RWPE2 (cell line): ENCODE results near the gene PLA2G2F.

ENCODE experiments used
- ATAC-seq: fragments of 200-7000 bp; cut with Tn5 transposase; 3 replicates; pipeline ENCODE4 v1.9.1; 2021; ENCODE audit warnings: low read depth
- DNase-seq: peaks from one replicate; pipeline ENCODE4 v3.0.0-alpha.2; 2020; ENCODE audit warnings: low spot score
- H3K27ac ChIP-seq: fragments of 450-650 bp; 2 replicates; pipeline ENCODE4 v1.5.1; 2017; ENCODE audit warnings: mild to moderate bottlenecking; ENCODE audit not compliant: poor library complexity, severe bottlenecking
- H3K27me3 ChIP-seq: fragments of 250-450 bp; sonication (Bioruptor Pico); 2 replicates; pipeline ENCODE4 v1.5.1; 2021; ENCODE audit warnings: mild to moderate bottlenecking, moderate library complexity; ENCODE audit not compliant: insufficient read depth, poor library complexity, severe bottlenecking
- H3K36me3 ChIP-seq: fragments of 250-450 bp; sonication (Bioruptor Pico); 2 replicates; pipeline ENCODE4 v1.5.1; 2020; ENCODE audit warnings: low read depth, mild to moderate bottlenecking, moderate library complexity
- H3K4me1 ChIP-seq: fragments of 250-450 bp; sonication (Bioruptor Pico); 2 replicates; pipeline ENCODE4 v1.5.1; 2021; ENCODE audit warnings: mild to moderate bottlenecking, moderate library complexity; ENCODE audit not compliant: insufficient read depth, poor library complexity, severe bottlenecking
- H3K4me3 ChIP-seq: fragments of 250-450 bp; sonication (Bioruptor Pico); 2 replicates; pipeline ENCODE4 v1.5.1; 2021; ENCODE audit warnings: mild to moderate bottlenecking, moderate library complexity; ENCODE audit not compliant: severe bottlenecking
- H3K9me3 ChIP-seq: fragments of 250-450 bp; sonication (Bioruptor Pico); 2 replicates; pipeline ENCODE4 v1.5.1; 2021; ENCODE audit warnings: mild to moderate bottlenecking, moderate library complexity; ENCODE audit not compliant: severe bottlenecking
- CTCF ChIP-seq: fragments of 450-650 bp; IDR thresholded peaks from one replicate; pipeline ENCODE4 v1.5.1; 2017; ENCODE audit warnings: mild to moderate bottlenecking, moderate library complexity; ENCODE audit not compliant: poor library complexity, severe bottlenecking

PLA2G2F gene

GRCh38 chr1:20119347-20119746 is 19.8 kb upstream of the PLA2G2F start, which contains the start of gene PLA2G2D:
PLA2G2D (minus strand) TSS chr1:20119536; CDS start chr1:20119498, 38 bp downstream.
- Histone ChIP-seq H3K4me1 (peaks cover 3% of the 10 kb centered on the region), H3K4me3 (no peak within 1 kb of the TSS), H3K27me3 (no peaks in the 10 kb centered on the region), H3K9me3 (no peaks in the 10 kb centered on the region), H3K27ac (no peak within 1 kb of the TSS), H3K36me3 (no peaks in the 10 kb centered on the region)
- ATAC-seq (no peak), DNase-seq (no peak)
- TF ChIP-seq CTCF: no peak

GRCh38 chr1:20120796-20121195 is 18.3 kb upstream of the PLA2G2F start:
- TF ChIP-seq CTCF: no peak
- Histone ChIP-seq H3K27me3 (no peaks in the 10 kb centered on the region), H3K4me3 (no peak overlapping the region), H3K4me1 (peaks cover 11% of the 10 kb centered on the region), H3K27ac (no peak overlapping the region), H3K36me3 (no peaks in the 10 kb centered on the region), H3K9me3 (no peaks in the 10 kb centered on the region)
- ATAC-seq (no peak), DNase-seq (no peak)

- DNase-seq: no peak
- no peak for ATAC-seq
- Histone ChIP-seq H3K27ac (no peak overlapping the region), H3K4me1 (peaks cover 11% of the 10 kb centered on the region), H3K4me3 (no peak overlapping the region), H3K36me3 (no peaks in the 10 kb centered on the region), H3K9me3 (no peaks in the 10 kb centered on the region), H3K27me3 (no peaks in the 10 kb centered on the region)
- TF ChIP-seq CTCF: no peak
Observed at GRCh38 chr1:20123722-20124455, 15.2 kb upstream of the PLA2G2F start.

GRCh38 chr1:20124456-20125057 is 14.6 kb upstream of the PLA2G2F start:
- Histone ChIP-seq H3K27me3 (no peaks in the 10 kb centered on the region), H3K4me1 (peaks cover 11% of the 10 kb centered on the region), H3K36me3 (no peaks in the 10 kb centered on the region), H3K27ac (no peak overlapping the region), H3K4me3 (no peak overlapping the region), H3K9me3 (no peaks in the 10 kb centered on the region)
- DNase-seq (no peak), ATAC-seq (peak; percentile 99)
- no peak for TF ChIP-seq CTCF

- TF ChIP-seq CTCF: no peak
- DNase-seq (no peak), ATAC-seq (no peak)
- no peaks in the 10 kb centered on the region for H3K36me3 ChIP-seq
- H3K4me1 ChIP-seq: peaks cover 11% of the 10 kb centered on the region
- no peak overlapping the region for H3K4me3 ChIP-seq
- no peaks in the 10 kb centered on the region for H3K9me3 ChIP-seq
- H3K27me3 ChIP-seq: no peaks in the 10 kb centered on the region
- no peak overlapping the region for H3K27ac ChIP-seq
Observed at GRCh38 chr1:20125100-20125499, 14.0 kb upstream of the PLA2G2F start.
